H9 (cell line): ENCODE results near the gene TGM5. TPM values are rescaled to one million over a fixed set of nuclear protein-coding genes. Genes with fewer than 3 reads are reported as not detected.

Experiments used
- DNase-seq: peaks from one replicate; pipeline ENCODE4 v3.0.0-alpha.2; 2017
- H2AFZ ChIP-seq: one replicate; pipeline ENCODE4 v1.6.1; 2013; ENCODE audit warnings: mild to moderate bottlenecking, low read length, control low read depth, moderate library complexity
- H2AK5ac ChIP-seq: 2 replicates; pipeline ENCODE4 v1.6.1; 2013; ENCODE audit warnings: low read length, control low read depth, mixed read lengths; ENCODE audit not compliant: insufficient read length
- H2BK120ac ChIP-seq: one replicate; pipeline ENCODE4 v1.6.1; 2013; ENCODE audit warnings: low read depth, mild to moderate bottlenecking, low read length, control low read depth, inconsistent platforms; ENCODE audit not compliant: poor library complexity, severe bottlenecking
- H2BK12ac ChIP-seq: 2 replicates; pipeline ENCODE4 v1.6.1; 2013; ENCODE audit warnings: low read length, control low read depth, mixed read lengths, low read depth; ENCODE audit not compliant: insufficient read length
- H2BK15ac ChIP-seq: 2 replicates; pipeline ENCODE4 v1.6.1; 2013; ENCODE audit warnings: low read depth, low read length, control low read depth
- H2BK20ac ChIP-seq: one replicate; pipeline ENCODE4 v1.6.1; 2013; ENCODE audit warnings: low read depth, mild to moderate bottlenecking, low read length, control low read depth, inconsistent platforms; ENCODE audit not compliant: poor library complexity, severe bottlenecking
- H2BK5ac ChIP-seq: 2 replicates; pipeline ENCODE4 v1.6.1; 2013; ENCODE audit warnings: low read length, control low read depth, mixed read lengths; ENCODE audit not compliant: insufficient read length
- H3K14ac ChIP-seq: 2 replicates; pipeline ENCODE4 v1.6.1; 2013; ENCODE audit warnings: low read length, control low read depth; ENCODE audit not compliant: insufficient read depth
- H3K18ac ChIP-seq: 2 replicates; pipeline ENCODE4 v1.6.1; 2013; ENCODE audit warnings: low read depth, mild to moderate bottlenecking, mixed read lengths, low read length, control low read depth; ENCODE audit not compliant: insufficient read length
- H3K23ac ChIP-seq: 2 replicates; pipeline ENCODE4 v1.6.1; 2013; ENCODE audit warnings: low read length, control low read depth, mixed read lengths, low read depth; ENCODE audit not compliant: insufficient read length
- H3K23me2 ChIP-seq: 2 replicates; pipeline ENCODE4 v1.6.1; 2013; ENCODE audit warnings: low read depth, mild to moderate bottlenecking, mixed read lengths, low read length, control low read depth; ENCODE audit not compliant: insufficient read length, poor library complexity, severe bottlenecking
- H3K27ac ChIP-seq: 2 replicates; pipeline ENCODE4 v1.5.1; 2013; ENCODE audit warnings: low read length, control low read depth, mixed read lengths, low read depth; ENCODE audit not compliant: insufficient read length
- H3K27me3 ChIP-seq: 2 replicates; pipeline ENCODE4 v1.6.1; 2013; ENCODE audit warnings: low read length, control low read depth, inconsistent platforms; ENCODE audit not compliant: insufficient read depth
- H3K4ac ChIP-seq: 2 replicates; pipeline ENCODE4 v1.6.1; 2013; ENCODE audit warnings: low read depth, mild to moderate bottlenecking, control low read depth, inconsistent platforms, low read length, moderate library complexity
- H3K4me1 ChIP-seq: 2 replicates; pipeline ENCODE4 v1.6.1; 2013; ENCODE audit warnings: low read length, control low read depth, inconsistent platforms; ENCODE audit not compliant: insufficient read depth
- H3K4me2 ChIP-seq: 2 replicates; pipeline ENCODE4 v1.6.1; 2013; ENCODE audit warnings: low read length, control low read depth, mixed read lengths; ENCODE audit not compliant: insufficient read length, insufficient read depth
- H3K56ac ChIP-seq: 2 replicates; pipeline ENCODE4 v1.6.1; 2013; ENCODE audit warnings: low read depth, mild to moderate bottlenecking, mixed read lengths, low read length, control low read depth; ENCODE audit not compliant: insufficient read length
- H3K79me1 ChIP-seq: 2 replicates; pipeline ENCODE4 v1.6.1; 2013; ENCODE audit warnings: low read depth, mild to moderate bottlenecking, moderate library complexity, low read length, control low read depth, inconsistent platforms; ENCODE audit not compliant: insufficient read depth, poor library complexity, severe bottlenecking
- H3K79me2 ChIP-seq: 2 replicates; pipeline ENCODE4 v1.6.1; 2013; ENCODE audit warnings: low read length, control low read depth, inconsistent platforms; ENCODE audit not compliant: insufficient read depth
- H3K9ac ChIP-seq: 2 replicates; pipeline ENCODE4 v1.6.1; 2013; ENCODE audit warnings: low read length, control low read depth, mixed read lengths; ENCODE audit not compliant: insufficient read length; ENCODE audit errors: extremely low read depth
- H3K9me3 ChIP-seq: one replicate; pipeline ENCODE4 v1.6.1; 2013; ENCODE audit warnings: low read depth, low read length, inconsistent platforms; ENCODE audit not compliant: control insufficient read depth
- H3T11ph ChIP-seq: one replicate; pipeline ENCODE4 v1.6.1; 2013; ENCODE audit warnings: mild to moderate bottlenecking, low read length, control low read depth, inconsistent platforms
- H4K20me1 ChIP-seq: one replicate; pipeline ENCODE4 v1.6.1; 2013; ENCODE audit not compliant: control insufficient read depth, insufficient read length, insufficient read depth
- H4K5ac ChIP-seq: 2 replicates; pipeline ENCODE4 v1.6.1; 2013; ENCODE audit warnings: low read depth, mild to moderate bottlenecking, mixed read lengths, low read length, control low read depth; ENCODE audit not compliant: insufficient read length
- H4K8ac ChIP-seq: replicated peaks from 2 replicates; pipeline ENCODE4 v1.6.1; 2013; ENCODE audit warnings: low read length, control low read depth, mixed read lengths, low read depth; ENCODE audit not compliant: insufficient read length
- H4K91ac ChIP-seq: 2 replicates; pipeline ENCODE4 v1.6.1; 2013; ENCODE audit warnings: low read depth, mild to moderate bottlenecking, moderate library complexity, mixed read lengths, low read length, control low read depth; ENCODE audit not compliant: insufficient read length
- H3K27ac Mint-ChIP-seq, 3 experiments: 2 replicates in 2 of 3; 3 replicates in 1 of 3; pipeline ENCODE4 v1.8.0; 2020 to 2021; ENCODE audit warnings: mixed read lengths in 3 of 3, mild to moderate bottlenecking in 1 of 3, moderate library complexity in 1 of 3
- H3K27me3 Mint-ChIP-seq: 2 replicates; pipeline ENCODE4 v1.8.0; 2021; ENCODE audit warnings: low read depth, mild to moderate bottlenecking, moderate library complexity, mixed read lengths
- H3K36me3 Mint-ChIP-seq, 3 experiments: 2 replicates in 2 of 3; 3 replicates in 1 of 3; pipeline ENCODE4 v1.8.0; 2020 to 2021; ENCODE audit warnings: low read depth in 3 of 3, mixed read lengths in 3 of 3; ENCODE audit not compliant: insufficient read depth in 1 of 3
- H3K4me1 Mint-ChIP-seq, 2 experiments: 2 replicates each; pipeline ENCODE4 v1.8.0; 2020; ENCODE audit warnings: mixed read lengths in 2 of 2
- H3K4me3 Mint-ChIP-seq, 2 experiments: 2 replicates in 1 of 2; 3 replicates in 1 of 2; pipeline ENCODE4 v1.8.0; 2020 to 2021; ENCODE audit warnings: mild to moderate bottlenecking in 2 of 2, mixed read lengths in 2 of 2, moderate library complexity in 1 of 2
- H3K9me3 Mint-ChIP-seq, 2 experiments: 2 replicates in 1 of 2; 3 replicates in 1 of 2; pipeline ENCODE4 v1.8.0; 2020; ENCODE audit warnings: mild to moderate bottlenecking in 2 of 2, mixed read lengths in 2 of 2, moderate library complexity in 1 of 2
- WGBS: extraction: QIAGEN DNeasy Blood & Tissue Kit; methylation state at CpG from one replicate; pipeline ENCODE4 v1.1.7; 2013; ENCODE audit warnings: missing lambda C conversion rate, low lambda C conversion rate, mixed read lengths; ENCODE audit not compliant: insufficient read length; ENCODE audit errors: extremely low coverage; 5-methylcytosine and 5-hydroxymethylcytosine counted together
- total RNA-seq: library from RNA; stranded (reverse); gene quantifications from 2 replicates; pipeline ENCODE4 v1.2.1, GENCODE V29; 2021
- TF ChIP-seq, protein P1 (sequence below): fragments of 200-600 bp; sonication (generic); conservative IDR thresholded peaks from 3 replicates; pipeline ENCODE4 v1.8.0; 2021; ENCODE audit warnings: antibody characterized with exemption, mild to moderate bottlenecking

The TGM5 gene
- total RNA-seq, 1 experiment from 2014 or later = not detected

GRCh38 chr15:43235536-43235935 is 31.2 kb downstream of the TGM5 start:
- no peak overlapping the region for H3K23ac ChIP-seq
- H3K36me3 Mint-ChIP-seq = no peaks in the 10 kb centered on the region
- WGBS = no CpG with 5 or more reads among the region's 6 CpGs

More at GRCh38 chr15:43235536-43235935, 31.2 kb downstream of the TGM5 start:
- Mint-ChIP-seq H3K4me1 (0 out of 4 replicates have a peak, but pooled peaks cover 0 to 2% of the 10 kb centered on the region in 2 experiments), H3K4me3 (no peak overlapping the region), H3K9me3 (no peaks in the 10 kb centered on the region; a peak in 1 of 5 replicates), H3K27ac (no peak overlapping the region), H3K27me3 (peaks cover 13% of the 10 kb centered on the region)
- TF ChIP-seq, protein P1, sequence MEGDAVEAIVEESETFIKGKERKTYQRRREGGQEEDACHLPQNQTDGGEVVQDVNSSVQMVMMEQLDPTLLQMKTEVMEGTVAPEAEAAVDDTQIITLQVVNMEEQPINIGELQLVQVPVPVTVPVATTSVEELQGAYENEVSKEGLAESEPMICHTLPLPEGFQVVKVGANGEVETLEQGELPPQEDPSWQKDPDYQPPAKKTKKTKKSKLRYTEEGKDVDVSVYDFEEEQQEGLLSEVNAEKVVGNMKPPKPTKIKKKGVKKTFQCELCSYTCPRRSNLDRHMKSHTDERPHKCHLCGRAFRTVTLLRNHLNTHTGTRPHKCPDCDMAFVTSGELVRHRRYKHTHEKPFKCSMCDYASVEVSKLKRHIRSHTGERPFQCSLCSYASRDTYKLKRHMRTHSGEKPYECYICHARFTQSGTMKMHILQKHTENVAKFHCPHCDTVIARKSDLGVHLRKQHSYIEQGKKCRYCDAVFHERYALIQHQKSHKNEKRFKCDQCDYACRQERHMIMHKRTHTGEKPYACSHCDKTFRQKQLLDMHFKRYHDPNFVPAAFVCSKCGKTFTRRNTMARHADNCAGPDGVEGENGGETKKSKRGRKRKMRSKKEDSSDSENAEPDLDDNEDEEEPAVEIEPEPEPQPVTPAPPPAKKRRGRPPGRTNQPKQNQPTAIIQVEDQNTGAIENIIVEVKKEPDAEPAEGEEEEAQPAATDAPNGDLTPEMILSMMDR = no peak
- Histone ChIP-seq H2BK5ac (no peak overlapping the region), H2BK20ac (no peak overlapping the region), H2BK12ac (no peak overlapping the region), H4K91ac (no peak overlapping the region), H3K18ac (no peak overlapping the region), H4K5ac (no peak overlapping the region), H3K79me2 (no peaks in the 10 kb centered on the region), H3K23me2 (no peaks in the 10 kb centered on the region), H4K8ac (no peak overlapping the region), H3T11ph (no peak overlapping the region), H3K79me1 (no peaks in the 10 kb centered on the region), H2BK120ac (no peak overlapping the region), H2AFZ (no peak overlapping the region), H4K20me1 (no peaks in the 10 kb centered on the region), H3K4me2 (no peak overlapping the region), H3K27ac (no peak overlapping the region), H3K27me3 (no peaks in the 10 kb centered on the region), H3K9me3 (no peaks in the 10 kb centered on the region), H3K56ac (no peak overlapping the region), H3K4me1 (no peaks in the 10 kb centered on the region), H2BK15ac (no peak overlapping the region), H3K14ac (no peak overlapping the region), H3K4ac (no peak overlapping the region), H3K9ac (no peak overlapping the region), H2AK5ac (no peak overlapping the region)
- DNase-seq = no peak
